ENCODE measurements around the gene ANTXR1. TPM values are rescaled to one million over a fixed set of nuclear protein-coding genes. Genes with fewer than 3 reads are reported as not detected.

The ANTXR1 gene
- total RNA-seq, 1 experiment from 2014 or later: 25.7 TPM

DNA sequence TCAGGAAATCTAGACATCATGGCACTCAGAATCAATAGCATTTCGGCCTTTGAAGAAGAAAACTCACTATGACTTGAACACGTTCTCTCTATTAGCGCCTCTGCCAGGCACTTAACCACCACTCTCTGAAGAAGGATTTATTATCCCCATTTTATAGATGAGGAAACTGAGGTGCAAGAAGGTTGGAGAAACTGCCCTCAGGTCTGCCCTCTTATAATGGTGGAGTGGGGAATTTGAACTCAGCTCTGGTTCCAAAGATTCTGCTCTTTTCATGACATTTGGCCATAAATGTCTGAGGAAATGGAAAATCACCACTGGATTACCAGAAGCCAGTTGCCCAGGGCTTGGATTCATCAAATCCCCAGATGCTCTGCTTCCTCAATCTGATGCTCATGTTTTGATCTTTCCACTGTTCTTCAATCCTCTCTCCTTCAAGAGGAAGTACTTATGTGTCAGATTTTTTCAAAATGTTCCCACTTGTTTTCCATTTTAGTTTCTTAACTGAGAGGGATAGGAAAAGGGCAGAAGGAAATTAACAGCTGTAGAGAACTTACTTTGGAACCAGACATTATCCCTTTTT lies 68.1 kb downstream of the ANTXR1 start:
- no peak overlapping the region for H2AFZ ChIP-seq (ENCODE audit: low read depth, low read length, poor library complexity, severe bottlenecking)
- TF ChIP-seq CBX3 (IDR thresholded peaks at IDR 0.05; ENCODE audit: low read depth): no peak
- TF ChIP-seq ATF3 (IDR thresholded peaks at IDR 0.05): no peak
- no peak for TF ChIP-seq SIN3A (IDR thresholded peaks at IDR 0.05; ENCODE audit: low read depth)
- no peak for TF ChIP-seq MAX (IDR thresholded peaks at IDR 0.05)
- TF ChIP-seq, protein P1, sequence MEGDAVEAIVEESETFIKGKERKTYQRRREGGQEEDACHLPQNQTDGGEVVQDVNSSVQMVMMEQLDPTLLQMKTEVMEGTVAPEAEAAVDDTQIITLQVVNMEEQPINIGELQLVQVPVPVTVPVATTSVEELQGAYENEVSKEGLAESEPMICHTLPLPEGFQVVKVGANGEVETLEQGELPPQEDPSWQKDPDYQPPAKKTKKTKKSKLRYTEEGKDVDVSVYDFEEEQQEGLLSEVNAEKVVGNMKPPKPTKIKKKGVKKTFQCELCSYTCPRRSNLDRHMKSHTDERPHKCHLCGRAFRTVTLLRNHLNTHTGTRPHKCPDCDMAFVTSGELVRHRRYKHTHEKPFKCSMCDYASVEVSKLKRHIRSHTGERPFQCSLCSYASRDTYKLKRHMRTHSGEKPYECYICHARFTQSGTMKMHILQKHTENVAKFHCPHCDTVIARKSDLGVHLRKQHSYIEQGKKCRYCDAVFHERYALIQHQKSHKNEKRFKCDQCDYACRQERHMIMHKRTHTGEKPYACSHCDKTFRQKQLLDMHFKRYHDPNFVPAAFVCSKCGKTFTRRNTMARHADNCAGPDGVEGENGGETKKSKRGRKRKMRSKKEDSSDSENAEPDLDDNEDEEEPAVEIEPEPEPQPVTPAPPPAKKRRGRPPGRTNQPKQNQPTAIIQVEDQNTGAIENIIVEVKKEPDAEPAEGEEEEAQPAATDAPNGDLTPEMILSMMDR (IDR thresholded peaks at IDR 0.05 in 2 of 3, conservative IDR thresholded peaks at IDR 0.05 in 1 of 3; ENCODE audit: borderline replicate concordance in 1 of 3, insufficient read depth in 1 of 3, low read depth in 2 of 3, low read length in 2 of 3): no peak
- no peak for TF ChIP-seq EGR1 (IDR thresholded peaks at IDR 0.05; ENCODE audit: low read depth)
- TF ChIP-seq SP1 (IDR thresholded peaks at IDR 0.05; ENCODE audit: low read depth): no peak
- TF ChIP-seq, protein P2, sequence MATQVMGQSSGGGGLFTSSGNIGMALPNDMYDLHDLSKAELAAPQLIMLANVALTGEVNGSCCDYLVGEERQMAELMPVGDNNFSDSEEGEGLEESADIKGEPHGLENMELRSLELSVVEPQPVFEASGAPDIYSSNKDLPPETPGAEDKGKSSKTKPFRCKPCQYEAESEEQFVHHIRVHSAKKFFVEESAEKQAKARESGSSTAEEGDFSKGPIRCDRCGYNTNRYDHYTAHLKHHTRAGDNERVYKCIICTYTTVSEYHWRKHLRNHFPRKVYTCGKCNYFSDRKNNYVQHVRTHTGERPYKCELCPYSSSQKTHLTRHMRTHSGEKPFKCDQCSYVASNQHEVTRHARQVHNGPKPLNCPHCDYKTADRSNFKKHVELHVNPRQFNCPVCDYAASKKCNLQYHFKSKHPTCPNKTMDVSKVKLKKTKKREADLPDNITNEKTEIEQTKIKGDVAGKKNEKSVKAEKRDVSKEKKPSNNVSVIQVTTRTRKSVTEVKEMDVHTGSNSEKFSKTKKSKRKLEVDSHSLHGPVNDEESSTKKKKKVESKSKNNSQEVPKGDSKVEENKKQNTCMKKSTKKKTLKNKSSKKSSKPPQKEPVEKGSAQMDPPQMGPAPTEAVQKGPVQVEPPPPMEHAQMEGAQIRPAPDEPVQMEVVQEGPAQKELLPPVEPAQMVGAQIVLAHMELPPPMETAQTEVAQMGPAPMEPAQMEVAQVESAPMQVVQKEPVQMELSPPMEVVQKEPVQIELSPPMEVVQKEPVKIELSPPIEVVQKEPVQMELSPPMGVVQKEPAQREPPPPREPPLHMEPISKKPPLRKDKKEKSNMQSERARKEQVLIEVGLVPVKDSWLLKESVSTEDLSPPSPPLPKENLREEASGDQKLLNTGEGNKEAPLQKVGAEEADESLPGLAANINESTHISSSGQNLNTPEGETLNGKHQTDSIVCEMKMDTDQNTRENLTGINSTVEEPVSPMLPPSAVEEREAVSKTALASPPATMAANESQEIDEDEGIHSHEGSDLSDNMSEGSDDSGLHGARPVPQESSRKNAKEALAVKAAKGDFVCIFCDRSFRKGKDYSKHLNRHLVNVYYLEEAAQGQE (IDR thresholded peaks at IDR 0.05; ENCODE audit: low read depth): no peak
- H3K4me1 ChIP-seq (ENCODE audit: control insufficient read depth in 1 of 2, insufficient read depth in 2 of 2, low read length in 2 of 2): peaks cover 5 to 6% of the 10 kb centered on the region in 2 experiments; a peak in 2 of 4 replicates
- H3K4me3 ChIP-seq (replicated peaks in 1 of 2; ENCODE audit: low read depth in 1 of 2, low read length in 2 of 2): no peak overlapping the region
- intact Hi-C loops (cut with micrococcal nuclease): no loop called here
- no peaks in the 10 kb centered on the region for H3K9me3 ChIP-seq (ENCODE audit: control insufficient read depth in 1 of 2, insufficient read depth in 1 of 2, low read depth in 1 of 2, low read length in 2 of 2)
- H3K4me2 ChIP-seq (ENCODE audit: low read length): no peak overlapping the region
- DNase-seq (ENCODE audit: low read depth, low spot score): no peak
- no TSS peak for BruUV-seq (replicated peaks)
- H3K36me3 ChIP-seq (ENCODE audit: control insufficient read depth in 1 of 2, insufficient read depth in 2 of 2, low read length in 2 of 2): 0 out of 4 replicates have a peak, but pooled peaks cover 0 to 3% of the 10 kb centered on the region in 2 experiments
- no peak for ATAC-seq
- H3K79me2 ChIP-seq (ENCODE audit: insufficient read depth, low read length): no peaks in the 10 kb centered on the region
- ChIA-PET CTCF (no interaction called here), POLR2A (no interaction called here), RAD21 (ENCODE audit: low non-redundant PET in 1 of 2, low total read pairs in 2 of 2, uncharacterized antibody in 2 of 2, unreplicated experiment in 2 of 2) (no interaction called here)
- no peak overlapping the region for H3K9ac ChIP-seq (ENCODE audit: low read length)
- no peaks in the 10 kb centered on the region for H4K20me1 ChIP-seq (ENCODE audit: insufficient read depth)
- H3K27me3 ChIP-seq (ENCODE audit: insufficient read depth, low read length): no peaks in the 10 kb centered on the region
- H3K27ac ChIP-seq (ENCODE audit: low read depth, low read length): no peak overlapping the region
- no peaks in the 10 kb centered on the region for H3K9me2 ChIP-seq (ENCODE audit: insufficient read depth)

All from HCT116 (cell line).